ENCODE data around the gene PSORS1C2.

The PSORS1C2 gene

GRCh38 chr6:31179042-31179386 lies 40.1 kb upstream of the PSORS1C2 start:
- peak overlapping the region; percentile 36; the same call in 1 of the 2 replicates for H3K27ac ChIP-seq
- no peak for DNase-seq (ENCODE audit: low spot score)
- TF ChIP-seq CTCF (conservative IDR thresholded peaks at IDR 0.05; ENCODE audit: low read depth): no peak
- ChIA-PET CTCF (interaction anchor here (1.3 kb wide), 1 partner anchor 188 kb away, joined by 3 read pairs; no protein-coding TSS in a partner anchor), POLR2A (ENCODE audit: low non-redundant PET) (no interaction called here)

GRCh38 chr6:31178143-31179041 lies 39.5 kb upstream of the PSORS1C2 start:
- CTCF ChIA-PET: interaction anchor here (1.3 kb wide), 1 partner anchor 188 kb away, joined by 3 read pairs; no protein-coding TSS in a partner anchor
- DNase-seq (ENCODE audit: low spot score): no peak
- POLR2A ChIA-PET (ENCODE audit: low non-redundant PET): no interaction called here
- H3K27ac ChIP-seq: peak overlapping the region; percentile 36; the same call in 1 of the 2 replicates
- no peak for TF ChIP-seq CTCF (conservative IDR thresholded peaks at IDR 0.05; ENCODE audit: low read depth)

GRCh38 chr6:31175971-31176370 lies 37.1 kb upstream of the PSORS1C2 start:
- no peak for TF ChIP-seq CTCF (conservative IDR thresholded peaks at IDR 0.05; ENCODE audit: low read depth)
- CTCF ChIA-PET: interaction anchor here (0.8 kb wide), 1 partner anchor 39 kb away, joined by 3 read pairs; no protein-coding TSS in a partner anchor
- DNase-seq (ENCODE audit: low spot score): no peak
- POLR2A ChIA-PET (ENCODE audit: low non-redundant PET): no interaction called here
- H3K27ac ChIP-seq: peak overlapping the region; percentile 62

- ChIA-PET CTCF (no interaction called here), POLR2A (ENCODE audit: low non-redundant PET) (no interaction called here)
- no peak for TF ChIP-seq CTCF (conservative IDR thresholded peaks at IDR 0.05; ENCODE audit: low read depth)
- no peak overlapping the region for H3K27ac ChIP-seq
- DNase-seq (ENCODE audit: low spot score): no peak
These were observed 35.5 kb upstream of the PSORS1C2 start for GRCh38 chr6:31174378-31174777.

GRCh38 chr6:31173406-31173805 lies 34.5 kb upstream of the PSORS1C2 start:
- CTCF ChIA-PET: interaction anchor here (0.6 kb wide), 1 partner anchor 24 kb away, joined by 3 read pairs; no protein-coding TSS in a partner anchor
- no peak for DNase-seq (ENCODE audit: low spot score)
- POLR2A ChIA-PET (ENCODE audit: low non-redundant PET): no interaction called here
- H3K27ac ChIP-seq: peak overlapping the region; percentile 54
- no peak for TF ChIP-seq CTCF (conservative IDR thresholded peaks at IDR 0.05; ENCODE audit: low read depth)

GRCh38 chr6:31172973-31173384 lies 34.1 kb upstream of the PSORS1C2 start:
- no peak for DNase-seq (ENCODE audit: low spot score)
- peak overlapping the region; percentile 54 for H3K27ac ChIP-seq
- CTCF ChIA-PET: interaction anchor here (0.6 kb wide), 1 partner anchor 24 kb away, joined by 3 read pairs; no protein-coding TSS in a partner anchor
- no peak for TF ChIP-seq CTCF (conservative IDR thresholded peaks at IDR 0.05; ENCODE audit: low read depth)
- POLR2A ChIA-PET (ENCODE audit: low non-redundant PET): no interaction called here

Measured in RWPE1 (cell line).